H9 (cell line): Measurements from ENCODE around the gene DENND6B. TPM values are rescaled to one million over a fixed set of nuclear protein-coding genes. Genes with fewer than 3 reads are reported as not detected.

ENCODE experiments used
- DNase-seq: peaks from one replicate; pipeline ENCODE4 v3.0.0-alpha.2; 2017
- H2AFZ ChIP-seq: one replicate; pipeline ENCODE4 v1.6.1; 2013; ENCODE audit warnings: mild to moderate bottlenecking, low read length, control low read depth, moderate library complexity
- H2AK5ac ChIP-seq: 2 replicates; pipeline ENCODE4 v1.6.1; 2013; ENCODE audit warnings: low read length, control low read depth, mixed read lengths; ENCODE audit not compliant: insufficient read length
- H2BK120ac ChIP-seq: one replicate; pipeline ENCODE4 v1.6.1; 2013; ENCODE audit warnings: low read depth, mild to moderate bottlenecking, low read length, control low read depth, inconsistent platforms; ENCODE audit not compliant: poor library complexity, severe bottlenecking
- H2BK12ac ChIP-seq: 2 replicates; pipeline ENCODE4 v1.6.1; 2013; ENCODE audit warnings: low read length, control low read depth, mixed read lengths, low read depth; ENCODE audit not compliant: insufficient read length
- H2BK15ac ChIP-seq: 2 replicates; pipeline ENCODE4 v1.6.1; 2013; ENCODE audit warnings: low read depth, low read length, control low read depth
- H2BK20ac ChIP-seq: one replicate; pipeline ENCODE4 v1.6.1; 2013; ENCODE audit warnings: low read depth, mild to moderate bottlenecking, low read length, control low read depth, inconsistent platforms; ENCODE audit not compliant: poor library complexity, severe bottlenecking
- H2BK5ac ChIP-seq: 2 replicates; pipeline ENCODE4 v1.6.1; 2013; ENCODE audit warnings: low read length, control low read depth, mixed read lengths; ENCODE audit not compliant: insufficient read length
- H3K14ac ChIP-seq: 2 replicates; pipeline ENCODE4 v1.6.1; 2013; ENCODE audit warnings: low read length, control low read depth; ENCODE audit not compliant: insufficient read depth
- H3K18ac ChIP-seq: 2 replicates; pipeline ENCODE4 v1.6.1; 2013; ENCODE audit warnings: low read depth, mild to moderate bottlenecking, mixed read lengths, low read length, control low read depth; ENCODE audit not compliant: insufficient read length
- H3K23ac ChIP-seq: 2 replicates; pipeline ENCODE4 v1.6.1; 2013; ENCODE audit warnings: low read length, control low read depth, mixed read lengths, low read depth; ENCODE audit not compliant: insufficient read length
- H3K23me2 ChIP-seq: 2 replicates; pipeline ENCODE4 v1.6.1; 2013; ENCODE audit warnings: low read depth, mild to moderate bottlenecking, mixed read lengths, low read length, control low read depth; ENCODE audit not compliant: insufficient read length, poor library complexity, severe bottlenecking
- H3K27ac ChIP-seq: 2 replicates; pipeline ENCODE4 v1.5.1; 2013; ENCODE audit warnings: low read length, control low read depth, mixed read lengths, low read depth; ENCODE audit not compliant: insufficient read length
- H3K27me3 ChIP-seq: 2 replicates; pipeline ENCODE4 v1.6.1; 2013; ENCODE audit warnings: low read length, control low read depth, inconsistent platforms; ENCODE audit not compliant: insufficient read depth
- H3K4ac ChIP-seq: 2 replicates; pipeline ENCODE4 v1.6.1; 2013; ENCODE audit warnings: low read depth, mild to moderate bottlenecking, control low read depth, inconsistent platforms, low read length, moderate library complexity
- H3K4me1 ChIP-seq: 2 replicates; pipeline ENCODE4 v1.6.1; 2013; ENCODE audit warnings: low read length, control low read depth, inconsistent platforms; ENCODE audit not compliant: insufficient read depth
- H3K4me2 ChIP-seq: 2 replicates; pipeline ENCODE4 v1.6.1; 2013; ENCODE audit warnings: low read length, control low read depth, mixed read lengths; ENCODE audit not compliant: insufficient read length, insufficient read depth
- H3K56ac ChIP-seq: 2 replicates; pipeline ENCODE4 v1.6.1; 2013; ENCODE audit warnings: low read depth, mild to moderate bottlenecking, mixed read lengths, low read length, control low read depth; ENCODE audit not compliant: insufficient read length
- H3K79me1 ChIP-seq: 2 replicates; pipeline ENCODE4 v1.6.1; 2013; ENCODE audit warnings: low read depth, mild to moderate bottlenecking, moderate library complexity, low read length, control low read depth, inconsistent platforms; ENCODE audit not compliant: insufficient read depth, poor library complexity, severe bottlenecking
- H3K79me2 ChIP-seq: 2 replicates; pipeline ENCODE4 v1.6.1; 2013; ENCODE audit warnings: low read length, control low read depth, inconsistent platforms; ENCODE audit not compliant: insufficient read depth
- H3K9ac ChIP-seq: 2 replicates; pipeline ENCODE4 v1.6.1; 2013; ENCODE audit warnings: low read length, control low read depth, mixed read lengths; ENCODE audit not compliant: insufficient read length; ENCODE audit errors: extremely low read depth
- H3K9me3 ChIP-seq: one replicate; pipeline ENCODE4 v1.6.1; 2013; ENCODE audit warnings: low read depth, low read length, inconsistent platforms; ENCODE audit not compliant: control insufficient read depth
- H3T11ph ChIP-seq: one replicate; pipeline ENCODE4 v1.6.1; 2013; ENCODE audit warnings: mild to moderate bottlenecking, low read length, control low read depth, inconsistent platforms
- H4K20me1 ChIP-seq: one replicate; pipeline ENCODE4 v1.6.1; 2013; ENCODE audit not compliant: control insufficient read depth, insufficient read length, insufficient read depth
- H4K5ac ChIP-seq: 2 replicates; pipeline ENCODE4 v1.6.1; 2013; ENCODE audit warnings: low read depth, mild to moderate bottlenecking, mixed read lengths, low read length, control low read depth; ENCODE audit not compliant: insufficient read length
- H4K8ac ChIP-seq: replicated peaks from 2 replicates; pipeline ENCODE4 v1.6.1; 2013; ENCODE audit warnings: low read length, control low read depth, mixed read lengths, low read depth; ENCODE audit not compliant: insufficient read length
- H4K91ac ChIP-seq: 2 replicates; pipeline ENCODE4 v1.6.1; 2013; ENCODE audit warnings: low read depth, mild to moderate bottlenecking, moderate library complexity, mixed read lengths, low read length, control low read depth; ENCODE audit not compliant: insufficient read length
- H3K27ac Mint-ChIP-seq, 3 experiments: 2 replicates in 2 of 3; 3 replicates in 1 of 3; pipeline ENCODE4 v1.8.0; 2020 to 2021; ENCODE audit warnings: mixed read lengths in 3 of 3, mild to moderate bottlenecking in 1 of 3, moderate library complexity in 1 of 3
- H3K27me3 Mint-ChIP-seq: 2 replicates; pipeline ENCODE4 v1.8.0; 2021; ENCODE audit warnings: low read depth, mild to moderate bottlenecking, moderate library complexity, mixed read lengths
- H3K36me3 Mint-ChIP-seq, 3 experiments: 2 replicates in 2 of 3; 3 replicates in 1 of 3; pipeline ENCODE4 v1.8.0; 2020 to 2021; ENCODE audit warnings: low read depth in 3 of 3, mixed read lengths in 3 of 3; ENCODE audit not compliant: insufficient read depth in 1 of 3
- H3K4me1 Mint-ChIP-seq, 2 experiments: 2 replicates each; pipeline ENCODE4 v1.8.0; 2020; ENCODE audit warnings: mixed read lengths in 2 of 2
- H3K4me3 Mint-ChIP-seq, 2 experiments: 2 replicates in 1 of 2; 3 replicates in 1 of 2; pipeline ENCODE4 v1.8.0; 2020 to 2021; ENCODE audit warnings: mild to moderate bottlenecking in 2 of 2, mixed read lengths in 2 of 2, moderate library complexity in 1 of 2
- H3K9me3 Mint-ChIP-seq, 2 experiments: 2 replicates in 1 of 2; 3 replicates in 1 of 2; pipeline ENCODE4 v1.8.0; 2020; ENCODE audit warnings: mild to moderate bottlenecking in 2 of 2, mixed read lengths in 2 of 2, moderate library complexity in 1 of 2
- WGBS: extraction: QIAGEN DNeasy Blood & Tissue Kit; methylation state at CpG from one replicate; pipeline ENCODE4 v1.1.7; 2013; ENCODE audit warnings: missing lambda C conversion rate, low lambda C conversion rate, mixed read lengths; ENCODE audit not compliant: insufficient read length; ENCODE audit errors: extremely low coverage; 5-methylcytosine and 5-hydroxymethylcytosine counted together
- total RNA-seq: library from RNA; stranded (reverse); gene quantifications from 2 replicates; pipeline ENCODE4 v1.2.1, GENCODE V29; 2021
- TF ChIP-seq, protein P1 (sequence below): fragments of 200-600 bp; sonication (generic); conservative IDR thresholded peaks from 3 replicates; pipeline ENCODE4 v1.8.0; 2021; ENCODE audit warnings: antibody characterized with exemption, mild to moderate bottlenecking

Gene DENND6B
- total RNA-seq, 1 experiment from 2014 or later, result 1.5 TPM

DNA sequence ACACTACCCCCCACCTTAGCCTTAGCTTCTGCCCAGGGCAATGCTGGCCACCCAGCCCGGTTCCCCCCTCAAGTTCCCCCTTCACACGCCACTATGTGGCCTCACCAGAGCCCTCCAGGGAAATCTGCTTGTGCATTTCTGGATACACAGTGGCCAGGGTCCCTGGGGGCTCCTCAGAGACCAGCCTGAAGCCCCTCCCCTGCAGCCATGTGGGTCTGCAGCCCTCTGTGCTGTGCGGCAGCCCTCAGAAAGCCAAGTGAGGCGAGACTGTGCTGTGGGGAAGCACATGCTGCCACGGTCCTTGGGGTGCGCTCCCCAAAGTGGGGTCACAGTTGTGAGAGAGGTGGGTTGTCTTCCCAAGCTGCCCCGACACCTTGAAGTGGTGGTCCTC, 17.2 kb downstream of the DENND6B start:
- no peaks in the 10 kb centered on the region for H3K79me2 ChIP-seq
- H3K18ac ChIP-seq, result no peak overlapping the region
- no peak overlapping the region for H2AK5ac ChIP-seq
- Mint-ChIP-seq H3K27me3 (peaks cover 4% of the 10 kb centered on the region), H3K9me3 (no peaks in the 10 kb centered on the region), H3K4me3 (no peak overlapping the region), H3K4me1 (peaks cover 18 to 24% of the 10 kb centered on the region in 2 experiments), H3K27ac (peak overlapping the region in 1 of 3 experiments; percentile 47; a peak in 1 of 7 replicates), H3K36me3 (no peaks in the 10 kb centered on the region; a peak in 1 of 7 replicates)
- no peaks in the 10 kb centered on the region for H3K79me1 ChIP-seq
- H3K4me1 ChIP-seq, result no peaks in the 10 kb centered on the region; the same call in 1 of the 2 replicates
- no CpG with 5 or more reads among the region's 7 CpGs for WGBS
- TF ChIP-seq, protein P1, sequence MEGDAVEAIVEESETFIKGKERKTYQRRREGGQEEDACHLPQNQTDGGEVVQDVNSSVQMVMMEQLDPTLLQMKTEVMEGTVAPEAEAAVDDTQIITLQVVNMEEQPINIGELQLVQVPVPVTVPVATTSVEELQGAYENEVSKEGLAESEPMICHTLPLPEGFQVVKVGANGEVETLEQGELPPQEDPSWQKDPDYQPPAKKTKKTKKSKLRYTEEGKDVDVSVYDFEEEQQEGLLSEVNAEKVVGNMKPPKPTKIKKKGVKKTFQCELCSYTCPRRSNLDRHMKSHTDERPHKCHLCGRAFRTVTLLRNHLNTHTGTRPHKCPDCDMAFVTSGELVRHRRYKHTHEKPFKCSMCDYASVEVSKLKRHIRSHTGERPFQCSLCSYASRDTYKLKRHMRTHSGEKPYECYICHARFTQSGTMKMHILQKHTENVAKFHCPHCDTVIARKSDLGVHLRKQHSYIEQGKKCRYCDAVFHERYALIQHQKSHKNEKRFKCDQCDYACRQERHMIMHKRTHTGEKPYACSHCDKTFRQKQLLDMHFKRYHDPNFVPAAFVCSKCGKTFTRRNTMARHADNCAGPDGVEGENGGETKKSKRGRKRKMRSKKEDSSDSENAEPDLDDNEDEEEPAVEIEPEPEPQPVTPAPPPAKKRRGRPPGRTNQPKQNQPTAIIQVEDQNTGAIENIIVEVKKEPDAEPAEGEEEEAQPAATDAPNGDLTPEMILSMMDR, result no peak
- DNase-seq, result no peak
- H4K5ac ChIP-seq, result no peak overlapping the region
- H3K27ac ChIP-seq, result no peak overlapping the region
- H2BK20ac ChIP-seq, result no peak overlapping the region
- H3K27me3 ChIP-seq, result no peaks in the 10 kb centered on the region
- H3T11ph ChIP-seq, result no peak overlapping the region
- no peak overlapping the region for H2AFZ ChIP-seq
- H3K9ac ChIP-seq, result no peak overlapping the region
- H4K20me1 ChIP-seq, result no peaks in the 10 kb centered on the region
- no peak overlapping the region for H3K4ac ChIP-seq
- H2BK15ac ChIP-seq, result no peak overlapping the region
- no peak overlapping the region for H3K23ac ChIP-seq
- H3K14ac ChIP-seq, result no peak overlapping the region
- H3K56ac ChIP-seq, result no peak overlapping the region
- H2BK120ac ChIP-seq, result no peak overlapping the region
- H4K91ac ChIP-seq, result no peak overlapping the region
- H2BK5ac ChIP-seq, result no peak overlapping the region
- no peak overlapping the region for H4K8ac ChIP-seq
- no peak overlapping the region for H2BK12ac ChIP-seq
- H3K23me2 ChIP-seq, result peaks cover 5% of the 10 kb centered on the region
- no peaks in the 10 kb centered on the region for H3K9me3 ChIP-seq
- H3K4me2 ChIP-seq, result no peak overlapping the region
